ENCODE measurements around the gene MAD1L1. TPM values are rescaled to one million over a fixed set of nuclear protein-coding genes. Genes with fewer than 3 reads are reported as not detected.

Gene MAD1L1
- total RNA-seq, 1 donor from 2014 or later, result 112 TPM

DNA sequence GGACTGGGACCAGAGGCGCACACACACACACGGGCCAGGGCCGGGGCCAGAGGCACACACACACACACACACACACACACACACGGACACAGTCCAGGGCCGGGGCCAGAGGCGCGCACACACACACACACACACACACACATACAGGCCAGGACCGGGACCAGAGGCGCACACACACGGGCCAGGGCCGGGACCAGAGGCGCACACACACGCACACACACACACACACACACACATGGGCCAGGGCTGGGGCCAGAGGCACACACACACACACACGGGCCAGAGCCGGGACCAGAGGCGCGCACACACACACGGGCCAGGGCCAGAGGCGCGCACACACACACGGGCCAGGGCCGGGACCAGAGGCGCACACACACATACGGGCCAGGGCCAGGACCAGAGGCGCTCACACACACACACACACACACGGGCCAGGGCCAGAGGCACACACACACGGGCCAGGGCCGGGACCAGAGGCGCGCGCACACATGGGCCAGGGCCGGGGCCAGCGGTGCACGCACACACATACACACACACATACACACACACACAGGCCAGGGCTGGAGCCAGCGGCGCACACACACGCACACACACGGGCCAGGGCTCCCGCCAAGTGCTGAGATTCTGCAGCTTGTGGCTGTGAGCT, 293.8 kb downstream of the MAD1L1 start:
- intact Hi-C loops (cut with micrococcal nuclease), result no loop called here

DNA sequence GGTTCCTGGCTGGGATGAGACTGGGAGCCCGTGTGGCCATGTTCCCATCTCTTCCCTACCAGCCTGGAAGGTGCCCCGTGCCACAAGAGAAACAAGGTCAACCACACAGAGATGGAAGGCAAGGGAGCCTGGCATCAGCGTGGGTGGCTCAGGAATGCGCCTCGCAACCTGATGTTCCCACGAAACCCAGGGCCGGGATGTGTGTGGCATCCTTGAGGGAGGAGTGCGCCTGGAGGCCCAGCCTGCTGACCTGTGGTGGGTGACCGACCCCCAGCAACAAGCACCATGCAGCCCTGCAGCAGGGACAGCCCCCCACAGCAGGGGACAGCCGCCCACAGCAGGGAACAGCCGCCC, 295.5 kb downstream of the MAD1L1 start:
- intact Hi-C loops (cut with micrococcal nuclease), result no loop called here

DNA sequence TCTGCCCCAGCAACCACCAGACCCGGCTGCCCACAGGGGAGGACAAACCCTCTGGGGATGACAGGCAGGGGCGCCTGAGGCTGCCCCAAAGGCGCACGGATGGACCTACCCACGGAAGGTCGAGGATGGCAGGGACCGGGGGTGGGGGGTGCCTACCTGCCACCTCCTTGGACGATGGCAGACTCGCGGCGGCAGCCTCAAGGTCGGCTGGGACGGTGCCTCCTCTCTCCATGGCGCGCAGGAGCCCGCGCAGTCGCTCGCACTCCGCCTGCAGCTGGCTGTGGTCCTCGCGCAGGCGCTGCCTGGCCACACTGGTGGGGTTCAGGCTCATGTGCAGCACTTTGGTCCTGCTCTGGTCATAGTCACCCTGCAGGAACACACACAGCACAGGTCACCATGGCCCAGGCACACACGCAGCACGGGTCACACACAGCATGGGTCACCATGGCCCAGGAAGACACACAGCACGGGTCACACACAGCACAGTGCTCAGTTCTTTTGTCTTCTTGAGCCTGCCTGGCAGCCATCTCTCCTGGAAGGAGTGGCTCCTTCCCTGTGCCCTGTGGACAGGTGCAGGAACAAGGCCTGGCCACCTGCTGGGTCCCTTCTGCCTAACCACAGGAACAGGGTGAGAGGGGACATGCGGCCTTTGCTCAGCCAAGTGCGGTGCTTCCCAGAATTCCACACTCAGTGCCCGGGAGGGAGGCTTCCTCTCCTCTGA, 296.1 kb downstream of the MAD1L1 start:
- intact Hi-C loops (cut with micrococcal nuclease), result no loop called here

DNA sequence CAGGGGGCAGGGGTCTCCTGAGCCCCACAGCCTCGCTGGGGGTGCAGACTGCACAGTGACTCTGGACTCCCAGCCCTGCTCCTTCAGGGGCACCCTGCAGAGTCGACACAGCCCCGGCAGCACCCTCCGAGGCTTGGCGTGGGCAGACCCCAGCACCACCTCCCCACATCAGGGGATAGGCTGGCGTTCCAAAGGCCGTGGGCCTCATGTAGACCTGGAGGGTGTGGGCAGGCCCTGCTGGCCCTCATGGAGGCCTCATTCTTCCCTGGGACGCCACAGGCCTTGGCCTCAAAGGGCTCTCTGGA, 296.8 kb downstream of the MAD1L1 start:
- intact Hi-C loops (cut with micrococcal nuclease), result no loop called here

DNA sequence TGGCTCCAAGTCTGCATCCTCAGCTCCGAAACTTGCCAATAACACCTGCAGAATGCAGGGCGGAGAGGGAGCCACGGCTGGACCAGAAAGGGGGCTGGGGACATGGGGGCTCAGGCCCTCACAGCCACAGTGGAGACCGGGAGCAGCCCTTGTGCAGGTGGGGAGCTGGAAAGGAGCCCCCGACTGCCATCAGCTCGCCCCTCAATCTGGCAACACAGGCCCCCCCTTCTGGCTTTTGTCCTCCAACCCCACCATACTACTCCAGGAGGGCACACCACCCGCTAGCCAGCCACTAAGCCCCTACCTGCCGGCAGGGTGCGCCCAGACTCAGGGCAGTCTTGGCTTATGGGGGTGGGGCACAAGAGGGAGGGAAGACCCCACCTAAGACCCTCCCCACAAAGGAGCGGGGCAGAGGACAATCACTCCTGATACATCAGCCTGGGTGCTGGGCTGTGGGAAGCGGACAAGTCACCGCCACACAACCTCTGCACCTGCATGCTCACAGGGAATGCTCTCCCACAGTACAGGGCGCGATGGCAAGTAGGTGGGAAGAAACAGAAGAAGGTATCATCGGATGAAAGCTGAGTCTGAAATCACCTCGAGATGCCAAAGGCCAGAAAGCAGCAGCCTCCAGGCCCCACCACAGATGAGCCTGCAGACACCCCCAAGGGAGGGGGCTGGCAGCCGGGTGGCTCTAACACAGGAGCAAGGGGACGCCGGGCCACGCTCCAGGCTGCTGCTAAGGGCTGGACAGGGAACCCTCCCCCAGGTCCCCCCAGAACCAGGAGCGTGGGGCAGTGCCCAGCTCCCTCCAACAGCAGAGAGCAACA, 297.4 kb downstream of the MAD1L1 start:
- intact Hi-C loops (cut with micrococcal nuclease), result no loop called here

DNA sequence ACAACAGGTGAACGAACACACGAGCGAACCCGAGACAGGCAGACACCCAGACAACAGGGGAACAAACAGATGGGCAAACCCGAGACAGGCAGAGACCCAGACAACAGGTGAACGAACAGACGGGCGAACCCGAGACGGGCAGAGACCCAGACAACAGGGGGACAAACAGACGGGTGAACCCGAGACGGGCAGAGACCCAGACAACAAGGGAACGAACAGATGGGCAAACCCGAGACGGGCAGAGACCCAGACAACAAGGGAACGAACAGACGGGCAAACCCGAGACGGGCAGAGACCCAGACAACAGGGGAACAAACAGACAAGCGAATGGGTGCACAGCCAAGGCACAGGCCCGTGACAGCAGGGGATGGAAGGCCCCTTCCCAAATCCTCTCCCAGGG, 298.0 kb downstream of the MAD1L1 start:
- intact Hi-C loops (cut with micrococcal nuclease), result no loop called here

DNA sequence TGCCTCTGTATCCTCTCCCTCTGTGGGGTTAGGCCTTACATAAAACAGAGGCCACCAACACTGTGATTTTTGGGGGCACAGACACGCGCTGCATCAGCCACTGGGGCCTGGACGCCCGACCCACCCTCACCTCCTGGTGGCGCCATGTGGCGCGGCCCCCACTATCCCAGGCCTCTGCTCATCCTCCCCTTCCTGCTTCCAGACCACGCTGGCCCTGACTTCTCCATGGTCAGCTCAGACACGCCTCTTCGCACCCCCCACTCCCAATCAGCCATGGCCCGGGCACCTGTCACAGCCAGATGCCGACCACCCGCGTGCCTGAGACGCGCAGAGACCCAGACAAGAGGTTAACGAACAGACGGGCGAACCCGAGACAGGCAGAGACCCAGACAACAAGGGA, 298.7 kb downstream of the MAD1L1 start:
- intact Hi-C loops (cut with micrococcal nuclease), result no loop called here

DNA sequence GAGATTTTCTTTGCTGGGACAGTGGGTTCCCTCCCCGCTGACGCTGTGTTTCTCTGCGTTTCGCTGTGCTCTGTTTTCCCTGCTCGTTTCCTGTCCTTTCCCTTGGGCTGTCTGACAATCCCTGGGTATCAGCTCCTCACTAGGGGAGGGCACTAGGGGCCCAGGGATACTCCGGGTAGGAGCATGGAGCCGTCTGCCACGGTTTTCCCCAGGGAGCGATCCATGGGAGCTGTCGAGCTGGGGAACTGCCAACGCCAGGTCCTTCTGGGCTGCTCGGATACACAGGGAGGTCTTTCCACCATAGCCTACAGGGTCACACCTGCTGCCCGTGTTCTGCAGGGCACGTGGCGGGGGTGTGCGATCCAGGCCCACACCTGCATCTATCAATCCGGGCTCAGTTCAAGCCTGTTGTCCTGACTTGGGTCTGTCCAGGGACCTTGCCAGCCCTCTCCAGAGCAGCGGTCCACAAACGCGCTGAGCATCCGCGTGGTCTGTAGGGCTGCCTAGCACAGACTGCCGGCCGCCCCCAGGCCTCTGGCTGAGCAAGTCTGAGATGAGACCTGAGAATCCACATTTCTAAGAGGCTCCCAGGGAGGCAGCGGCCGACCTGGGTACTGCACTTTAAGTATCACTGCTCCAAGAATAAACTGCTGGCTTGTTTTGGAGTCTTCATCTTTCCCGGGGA, 299.5 kb downstream of the MAD1L1 start:
- intact Hi-C loops (cut with micrococcal nuclease), result no loop called here

DNA sequence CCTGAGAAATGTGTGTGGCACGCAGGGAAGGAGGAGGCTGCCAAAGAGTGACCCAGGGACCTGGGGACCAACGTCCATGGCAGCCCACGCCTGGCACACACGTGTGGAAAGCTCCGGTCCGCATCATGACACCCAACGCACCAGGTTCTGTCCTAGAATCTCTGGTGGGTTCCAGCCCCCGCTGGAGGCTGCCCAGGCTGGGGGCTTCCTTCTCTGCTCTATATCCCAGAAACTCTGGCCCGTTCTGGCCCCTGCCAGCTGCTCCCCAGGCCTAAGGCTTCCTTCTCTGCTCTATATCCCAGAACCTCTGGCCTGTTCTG, 300.8 kb downstream of the MAD1L1 start:
- intact Hi-C loops (cut with micrococcal nuclease), result no loop called here

DNA sequence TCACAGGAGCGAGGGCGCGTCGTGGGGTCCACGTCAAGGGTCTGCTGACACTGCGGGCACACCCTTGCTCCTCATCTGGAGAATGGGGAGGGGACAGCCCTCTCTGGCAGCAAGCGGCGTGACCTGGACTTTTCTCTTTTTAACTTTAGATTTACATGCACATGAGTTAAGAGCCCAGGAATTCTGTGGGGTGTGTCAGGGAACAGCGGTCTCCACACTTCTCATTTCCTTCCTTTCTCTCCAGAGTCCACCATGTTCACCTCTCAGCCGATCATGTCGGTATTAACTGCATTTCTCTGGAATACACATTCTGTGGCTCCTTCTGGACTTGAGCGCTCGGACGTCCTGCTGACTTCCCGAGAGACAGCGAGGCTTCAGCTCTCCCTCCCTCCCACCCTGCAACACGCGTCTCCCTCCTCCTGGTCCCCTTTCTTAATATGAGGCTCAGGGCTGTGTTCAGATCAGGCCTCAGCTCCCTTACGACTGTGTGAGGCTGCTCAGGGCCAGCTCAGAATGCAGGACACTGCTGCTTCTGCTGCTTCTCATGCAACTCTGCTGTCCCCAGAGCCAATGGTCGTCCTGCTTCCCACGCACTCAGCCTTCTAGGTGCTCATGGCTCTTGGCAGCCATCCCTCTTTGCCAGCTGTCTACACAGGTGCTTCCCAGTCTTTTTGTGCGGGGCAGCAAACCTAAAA, 301.3 kb downstream of the MAD1L1 start:
- intact Hi-C loops (cut with micrococcal nuclease), result no loop called here

DNA sequence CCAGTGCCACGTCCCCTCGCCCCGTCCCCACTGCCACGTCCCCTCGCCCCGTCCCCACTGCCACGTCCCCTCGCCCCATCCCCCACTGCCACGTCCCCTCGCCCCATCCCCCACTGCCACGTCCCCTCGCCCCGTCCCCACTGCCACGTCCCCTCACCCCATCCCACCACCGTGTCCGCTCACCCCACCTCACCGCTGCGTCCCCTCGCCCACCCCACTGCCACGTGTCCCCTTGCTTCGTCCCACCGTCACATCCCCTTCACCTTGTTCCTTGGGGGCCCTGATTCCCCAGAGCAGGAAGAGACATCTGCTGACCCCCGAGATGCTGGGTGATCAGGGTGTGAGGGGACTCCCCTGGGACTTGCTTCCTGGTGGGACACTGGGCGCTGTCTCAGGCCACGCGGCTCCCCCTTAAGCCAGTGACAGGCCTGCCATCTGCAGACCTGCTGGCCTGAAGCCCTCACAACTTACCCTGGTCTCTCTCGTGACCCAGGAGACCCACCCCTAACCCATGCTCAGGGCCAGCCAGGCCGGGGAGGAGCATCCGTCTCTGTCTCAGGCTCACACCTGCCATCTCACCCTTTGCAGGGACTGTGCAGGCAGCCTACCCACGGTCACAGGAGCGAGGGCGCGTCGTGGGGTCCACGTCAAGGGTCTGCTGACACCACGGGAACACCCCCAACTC, 302.2 kb downstream of the MAD1L1 start:
- intact Hi-C loops (cut with micrococcal nuclease), result no loop called here

DNA sequence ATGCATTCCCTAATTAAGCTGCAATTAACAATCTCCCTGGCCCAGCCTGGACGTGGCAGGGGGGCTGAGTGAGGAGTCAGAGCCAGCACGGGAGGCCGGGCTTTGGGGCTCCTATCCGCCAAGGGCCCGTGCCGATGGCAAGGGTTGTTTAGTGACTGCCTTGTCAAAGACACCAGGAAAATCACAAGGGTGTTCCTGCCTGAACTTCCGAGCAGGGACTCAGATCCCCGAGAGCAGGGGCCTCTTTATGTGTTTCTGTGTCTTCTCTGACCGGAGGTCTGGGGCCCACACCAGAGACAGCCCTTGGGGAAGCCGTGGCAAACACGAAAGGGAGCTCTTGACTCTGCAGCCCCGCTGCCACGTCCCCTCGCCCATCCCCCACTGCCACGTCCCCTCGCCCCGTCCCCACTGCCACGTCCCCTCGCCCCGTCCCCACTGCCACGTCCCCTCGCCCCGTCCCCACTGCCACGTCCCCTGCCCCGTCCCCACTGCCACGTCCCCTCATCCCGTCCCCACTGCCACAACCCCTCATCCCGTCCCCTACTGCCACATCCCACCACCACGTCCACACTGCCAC, 303.3 kb downstream of the MAD1L1 start:
- intact Hi-C loops (cut with micrococcal nuclease), result loop anchor here (10.0 kb wide), 4 partner anchors 175 to 395 kb away; partner anchors contain the start of genes MAD1L1 and MAFK

DNA sequence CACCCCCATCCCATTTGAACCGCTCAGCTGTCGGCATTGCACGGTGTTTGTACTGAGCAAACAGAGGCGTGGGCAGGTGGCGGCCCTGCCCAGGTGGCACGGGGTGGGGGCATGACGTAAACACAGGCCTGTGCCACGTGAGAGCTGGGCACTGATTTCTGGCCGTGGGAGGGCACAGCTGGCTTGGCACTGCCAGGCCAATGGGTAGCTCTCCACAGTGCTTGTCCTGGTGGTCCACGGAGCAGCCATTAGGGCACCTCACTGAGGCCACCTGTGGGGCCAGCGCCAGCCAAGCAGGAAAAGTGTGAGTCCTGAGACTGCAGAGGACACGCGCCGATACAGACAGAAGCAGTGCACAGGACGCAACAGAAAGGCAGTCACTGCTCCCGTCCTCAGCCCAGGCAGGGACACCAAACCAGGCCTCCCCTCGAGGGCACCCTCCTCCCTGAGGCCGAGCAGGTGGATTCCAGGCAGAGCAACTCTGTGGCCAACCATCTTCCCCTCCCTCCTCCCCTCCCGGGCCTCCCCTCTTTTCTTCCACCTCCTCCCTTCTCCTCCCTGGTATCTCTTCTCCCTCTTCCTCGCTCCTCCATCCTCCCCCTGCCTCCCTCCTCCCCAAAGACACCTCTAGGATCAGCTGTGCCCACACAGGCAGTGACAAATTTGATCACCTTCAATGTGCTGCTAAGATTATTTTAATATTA, 303.9 kb downstream of the MAD1L1 start:
- intact Hi-C loops (cut with micrococcal nuclease), result loop anchor here (10.0 kb wide), 4 partner anchors 176 to 394 kb away; partner anchors contain the start of genes MAD1L1 and MAFK

DNA sequence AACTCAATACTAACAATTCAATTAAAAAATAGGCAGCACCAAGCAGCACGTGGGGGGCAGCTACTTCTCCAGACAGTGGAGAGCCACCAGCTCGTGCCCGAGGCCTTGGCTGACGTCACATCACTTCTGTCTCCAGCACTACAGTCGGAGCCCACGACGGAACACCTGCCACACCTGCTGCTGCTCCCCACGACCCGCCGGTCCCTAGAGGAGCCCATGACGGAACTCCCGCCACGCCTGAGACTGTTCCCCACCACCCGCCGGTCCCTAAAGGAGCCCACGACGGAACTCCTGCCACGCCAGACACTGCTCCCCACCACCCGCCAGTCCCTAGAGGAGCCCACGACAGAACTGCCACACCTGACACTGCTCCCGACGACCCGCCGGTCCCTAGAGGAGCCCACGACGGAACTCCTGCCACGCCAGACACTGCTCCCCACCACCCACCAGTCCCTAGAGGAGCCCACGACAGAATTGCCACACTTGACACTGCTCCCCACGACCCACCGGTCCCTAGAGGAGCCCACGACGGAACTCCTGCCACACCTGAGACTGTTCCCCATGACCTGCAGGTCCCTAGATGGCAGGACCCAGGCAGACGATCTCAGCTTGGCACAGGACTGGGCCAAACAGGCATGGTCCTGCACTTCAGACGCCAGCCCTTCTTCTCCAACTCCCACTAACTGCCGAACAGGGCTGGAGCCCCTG, 304.7 kb downstream of the MAD1L1 start:
- intact Hi-C loops (cut with micrococcal nuclease), result loop anchor here (10.0 kb wide), 4 partner anchors 177 to 393 kb away; partner anchors contain the start of genes MAD1L1 and MAFK

DNA sequence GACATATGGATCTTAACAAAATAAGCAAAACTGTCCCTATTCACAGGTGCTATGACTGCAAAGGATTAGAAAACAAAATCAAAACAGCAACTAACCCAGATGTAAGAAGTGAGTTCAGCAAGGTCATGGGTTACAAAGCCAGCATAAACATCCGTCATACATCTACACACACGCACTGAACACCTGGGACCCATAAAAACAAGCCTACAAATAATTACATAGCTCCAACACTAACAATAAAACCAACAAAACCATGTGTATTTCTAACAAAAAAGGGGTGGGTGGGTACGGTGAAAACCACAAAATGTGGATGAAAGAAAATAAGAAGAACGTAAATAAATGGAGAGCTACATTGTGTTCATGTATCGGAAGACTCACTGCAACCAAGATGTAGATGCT, 305.8 kb downstream of the MAD1L1 start:
- intact Hi-C loops (cut with micrococcal nuclease), result loop anchor here (1.0 to 10.0 kb wide), 5 partner anchors 13 to 392 kb away; partner anchors contain the start of genes MAD1L1 and MAFK

DNA sequence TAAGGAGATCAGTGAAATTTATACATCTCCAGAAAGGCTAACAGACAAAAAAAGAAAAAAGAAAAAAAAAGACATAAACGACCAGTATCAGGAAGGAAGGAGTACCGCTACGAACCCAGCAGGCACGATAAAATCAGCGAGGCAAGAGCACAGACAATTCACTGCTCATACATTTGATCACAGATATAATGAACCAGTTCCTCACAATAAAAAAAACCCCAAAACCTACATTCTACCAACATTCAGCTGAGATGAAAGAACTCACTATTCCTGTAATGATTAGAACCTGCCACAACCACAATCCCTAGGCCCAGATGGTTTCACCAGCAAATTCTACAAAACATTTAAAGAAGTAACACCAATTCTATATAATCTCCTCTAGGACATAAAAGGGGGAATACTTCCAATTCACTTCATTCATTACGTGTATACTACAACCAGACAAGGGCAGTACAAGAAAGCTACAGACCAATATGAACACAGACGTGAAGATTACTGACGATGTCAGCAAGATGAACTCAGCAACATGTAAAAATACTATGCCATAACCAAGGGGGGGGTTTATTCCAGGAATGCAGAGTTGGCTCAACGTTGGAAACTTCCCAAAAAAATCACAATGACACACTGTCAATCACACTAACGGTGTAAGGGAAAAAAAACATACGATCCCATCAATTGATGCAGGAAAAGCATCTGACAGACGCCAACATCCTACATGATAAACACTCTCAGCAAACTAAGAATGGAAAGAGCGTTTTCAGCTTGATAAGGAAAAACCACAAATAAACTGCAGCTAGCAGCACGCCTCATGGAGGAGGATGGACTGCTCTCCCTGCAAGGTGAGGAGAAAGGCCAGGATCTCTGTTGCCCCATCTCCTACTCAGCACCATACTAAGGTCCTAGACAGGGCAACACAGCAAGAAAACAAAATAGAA, 306.5 kb downstream of the MAD1L1 start:
- intact Hi-C loops (cut with micrococcal nuclease), result loop anchor here (1.0 to 10.0 kb wide), 5 partner anchors 14 to 391 kb away; partner anchors contain the start of genes MAD1L1 and MAFK

DNA sequence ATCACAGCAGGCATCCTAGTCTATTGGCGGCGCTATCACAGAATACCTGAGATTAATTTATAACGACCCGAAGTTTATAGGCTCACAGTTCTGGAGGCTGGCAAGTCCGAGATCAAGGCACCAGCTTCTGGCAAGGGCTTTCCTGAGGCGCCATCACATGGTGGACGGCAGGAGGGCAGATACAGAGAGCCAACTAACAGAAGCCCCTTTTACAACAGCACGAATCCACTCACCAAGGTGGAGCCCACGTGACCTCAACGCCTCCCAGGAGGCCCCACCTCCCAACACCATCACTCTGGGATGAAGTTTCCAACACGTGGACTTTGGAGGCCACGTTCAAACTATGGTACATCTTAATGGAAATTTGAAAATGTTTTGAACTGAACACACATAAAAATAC, 307.4 kb downstream of the MAD1L1 start:
- intact Hi-C loops (cut with micrococcal nuclease), result loop anchor here (10.0 kb wide), 4 partner anchors 179 to 391 kb away; partner anchors contain the start of genes MAD1L1 and MAFK

All from T-helper 1 cell treated with Interleukin-12 subunit alpha and Interleukin-12 subunit beta and Interleukin-4 antibody, amounts not matched to agents 30 ng/mL and 1 ng/mL, for 36 hours (primary cell).